IMR-90 (cell line): ENCODE measurements around the gene HNRNPH2. TPM values are rescaled to one million over a fixed set of nuclear protein-coding genes. Genes with fewer than 3 reads are reported as not detected.

Experiments
- ATAC-seq: fragments of 200-7000 bp; cut with Tn5 transposase; 2 replicates; pipeline ENCODE4 v1.9.1; 2020; ENCODE audit warnings: low read depth, mild to moderate bottlenecking, moderate library complexity
- BruUV-seq: library from RNA; stranded (reverse); fragments of 400-500 nt; replicated peaks from 2 replicates; lab custom pipeline; 2021; lab: Mats Ljungman, UMichigan
- CTCF ChIA-PET: fragments of 300-600 bp; formaldehyde crosslinking; extraction: SDS; loops from one replicate; lab custom pipeline; 2021; ENCODE audit warnings: antibody characterized with exemption; lab: Yijun Ruan, JAX
- POLR2A ChIA-PET: fragments of 300-600 bp; sonication (Branson Sonifier 250); formaldehyde crosslinking; loops from one replicate; lab custom pipeline; 2022; ENCODE audit warnings: antibody characterized with exemption; ENCODE audit not compliant: unreplicated experiment; lab: Charles Lee
- DNase-seq: peaks from one replicate; pipeline ENCODE4 v3.0.0; 2013
- H2AFZ ChIP-seq: replicated peaks from 2 replicates; pipeline ENCODE3; 2013; ENCODE audit warnings: low read length, mild to moderate bottlenecking; ENCODE audit not compliant: poor library complexity
- H2AK5ac ChIP-seq: 2 replicates; pipeline ENCODE4 v1.6.1; 2013; ENCODE audit warnings: low read depth, low read length, inconsistent platforms
- H2AK9ac ChIP-seq: replicated peaks from 2 replicates; pipeline ENCODE3; 2013; ENCODE audit warnings: mild to moderate bottlenecking, low read depth, low read length, moderate library complexity; ENCODE audit not compliant: poor library complexity
- H2BK120ac ChIP-seq: 2 replicates; pipeline ENCODE4 v1.6.1; 2013; ENCODE audit warnings: low read depth, low read length, inconsistent platforms
- H2BK15ac ChIP-seq: 3 replicates; pipeline ENCODE4 v1.6.1; 2013; ENCODE audit warnings: low read depth, low read length, inconsistent platforms
- H2BK20ac ChIP-seq: 2 replicates; pipeline ENCODE4 v1.6.1; 2013; ENCODE audit warnings: low read depth, mild to moderate bottlenecking, inconsistent platforms, low read length, moderate library complexity
- H2BK5ac ChIP-seq: 2 replicates; pipeline ENCODE4 v1.6.1; 2013; ENCODE audit warnings: mild to moderate bottlenecking, low read depth, low read length, inconsistent platforms; ENCODE audit not compliant: poor library complexity, severe bottlenecking
- H3K14ac ChIP-seq: replicated peaks from 2 replicates; pipeline ENCODE4 v1.6.1; 2013; ENCODE audit warnings: low read depth, low read length, inconsistent platforms
- H3K18ac ChIP-seq: 2 replicates; pipeline ENCODE4 v1.6.1; 2013; ENCODE audit warnings: low read depth, low read length, control low read depth
- H3K23ac ChIP-seq: 2 replicates; pipeline ENCODE4 v1.6.1; 2013; ENCODE audit warnings: low read depth, low read length, inconsistent platforms
- H3K27ac ChIP-seq: 2 replicates; pipeline ENCODE4 v1.5.1; 2013; ENCODE audit warnings: mild to moderate bottlenecking, control low read depth, low read length; ENCODE audit not compliant: insufficient read depth
- H3K27me3 ChIP-seq: 2 replicates; pipeline ENCODE4 v1.6.1; 2013; ENCODE audit warnings: low read length; ENCODE audit not compliant: control insufficient read depth, insufficient read depth
- H3K36me3 ChIP-seq: 2 replicates; pipeline ENCODE4 v1.6.1; 2013; ENCODE audit warnings: low read length, mixed read lengths; ENCODE audit not compliant: control insufficient read depth, insufficient read depth
- H3K4ac ChIP-seq: 2 replicates; pipeline ENCODE4 v1.6.1; 2013; ENCODE audit warnings: low read depth, low read length, inconsistent platforms
- H3K4me1 ChIP-seq: 2 replicates; pipeline ENCODE4 v1.6.1; 2013; ENCODE audit warnings: low read length, mixed read lengths; ENCODE audit not compliant: control insufficient read depth, insufficient read depth
- H3K4me2 ChIP-seq: 2 replicates; pipeline ENCODE4 v1.6.1; 2013; ENCODE audit warnings: low read depth, mild to moderate bottlenecking, control low read depth, low read length, moderate library complexity
- H3K4me3 ChIP-seq: 2 replicates; pipeline ENCODE4 v1.5.1; 2013; ENCODE audit warnings: low read depth, mild to moderate bottlenecking, control low read depth, low read length, moderate library complexity; ENCODE audit not compliant: insufficient read depth
- H3K56ac ChIP-seq: 2 replicates; pipeline ENCODE4 v1.6.1; 2013; ENCODE audit warnings: low read length, inconsistent platforms; ENCODE audit not compliant: insufficient read depth; ENCODE audit errors: extremely low read depth
- H3K79me1 ChIP-seq, 2 experiments: 2 replicates each; pipeline ENCODE4 v1.6.1; 2013; ENCODE audit warnings: low read length in 2 of 2, inconsistent platforms in 1 of 2, low read depth in 1 of 2
- H3K9ac ChIP-seq: 2 replicates; pipeline ENCODE4 v1.6.1; 2013; ENCODE audit warnings: low read depth, low read length, control low read depth
- H3K9me1 ChIP-seq: 2 replicates; pipeline ENCODE4 v1.6.1; 2013; ENCODE audit warnings: low read length, inconsistent platforms; ENCODE audit not compliant: insufficient read depth
- H3K9me3 ChIP-seq: 2 replicates; pipeline ENCODE4 v1.6.1; 2013; ENCODE audit warnings: low read length; ENCODE audit not compliant: control insufficient read depth, insufficient read depth
- H4K20me1 ChIP-seq: 2 replicates; pipeline ENCODE4 v1.6.1; 2013; ENCODE audit warnings: low read length, inconsistent platforms; ENCODE audit not compliant: insufficient read depth
- H4K5ac ChIP-seq: 2 replicates; pipeline ENCODE4 v1.6.1; 2013; ENCODE audit warnings: mild to moderate bottlenecking, low read depth, low read length, control low read depth
- H4K8ac ChIP-seq, 2 experiments: 2 replicates each; pipeline ENCODE4 v1.6.1; 2013; ENCODE audit warnings: low read depth in 2 of 2, low read length in 2 of 2, control low read depth in 1 of 2, inconsistent platforms in 1 of 2
- H4K91ac ChIP-seq: 2 replicates; pipeline ENCODE4 v1.6.1; 2013; ENCODE audit warnings: low read depth, low read length, inconsistent platforms; ENCODE audit not compliant: insufficient read depth
- BHLHE40 ChIP-seq: fragments of 150-350 bp; IDR thresholded peaks from 2 replicates; pipeline ENCODE4 v1.6.1; 2016; ENCODE audit warnings: mild to moderate bottlenecking, low read depth, low read length
- MAFK ChIP-seq: IDR thresholded peaks from 2 replicates; pipeline ENCODE4 v1.6.1; 2012; ENCODE audit warnings: low read depth, low read length, improper control_type of control experiment
- POLR2A ChIP-seq: IDR thresholded peaks from 2 replicates; pipeline ENCODE4 v1.6.1; 2012; ENCODE audit warnings: mild to moderate bottlenecking, low read depth, low read length
- WGBS, 2 experiments: methylation state at CpG; one replicate each; pipeline versions ENCODE4 v1.1.5 to v1.1.7; 2013; ENCODE audit warnings: missing lambda C conversion rate in 2 of 2; ENCODE audit not compliant: insufficient read length in 1 of 2; ENCODE audit errors: extremely low coverage in 2 of 2; 5-methylcytosine and 5-hydroxymethylcytosine counted together
- dilution Hi-C: fragments of 300-500 bp; cut with HindIII; formaldehyde crosslinking; loops from one replicate; pipeline ENCODE4 v1.14.3; 2018; ENCODE audit warnings: low sequenced_read_pairs; ENCODE audit not compliant: unreplicated experiment
- in situ Hi-C: fragments of 300-500 bp; cut with MboI; formaldehyde crosslinking; loops from 3 replicates; pipeline ENCODE4 v1.14.3; 2019; ENCODE audit warnings: low sequenced_read_pairs, inconsistent platforms, mixed read lengths
- intact Hi-C: fragments of 100-400 bp; cut with micrococcal nuclease; formaldehyde crosslinking; loops from 2 replicates; pipeline ENCODE4 v1.10.0; 2022
- polyA plus RNA-seq, 3 experiments: library from polyadenylated mRNA; depleted of rRNA; stranded (reverse); fragments of >200 nt; gene quantifications; 2 replicates each; pipeline ENCODE4 v1.2.3, GENCODE V29; 2012; ENCODE audit warnings: low replicate concordance in 1 of 3
- total RNA-seq: library from RNA; depleted of rRNA; stranded (reverse); fragments of >200 nt; gene quantifications from 2 replicates; pipeline ENCODE4 v1.2.3, GENCODE V29; 2012

HNRNPH2 gene
- total and polyA plus RNA-seq, 2 of the 4 experiments (the other 2 are of a cell fraction) = 42.8 to 54.3 TPM

GRCh38 chrX:101398694-101399093, 9.3 kb upstream of the HNRNPH2 start:
- Histone ChIP-seq H3K27ac (no peak overlapping the region), H4K5ac (no peak overlapping the region), H3K4me2 (no peak overlapping the region), H3K23ac (no peak overlapping the region), H4K20me1 (0 out of 2 replicates have a peak, but pooled peaks cover 3% of the 10 kb centered on the region), H3K4me1 (no peaks in the 10 kb centered on the region), H3K27me3 (no peaks in the 10 kb centered on the region; the same call in 1 of the 2 replicates), H4K91ac (no peak overlapping the region), H3K14ac (no peak overlapping the region), H3K79me1 (no peaks in the 10 kb centered on the region), H2BK120ac (no peak overlapping the region), H3K9me1 (no peaks in the 10 kb centered on the region), H2BK15ac (no peak overlapping the region), H3K9me3 (no peaks in the 10 kb centered on the region), H3K36me3 (peaks cover 9% of the 10 kb centered on the region), H2BK20ac (no peak overlapping the region), H2BK5ac (no peak overlapping the region), H3K4ac (no peak overlapping the region), H3K18ac (no peak overlapping the region), H3K4me3 (no peak overlapping the region), H2AK5ac (no peak overlapping the region), H3K56ac (no peak overlapping the region), H2AK9ac (no peak overlapping the region), H2AFZ (no peak overlapping the region), H3K9ac (no peak overlapping the region), H4K8ac (no peak overlapping the region)
- ATAC-seq = no peak
- in situ Hi-C loops (no loop called here), dilution Hi-C loops (no loop called here), intact Hi-C loops (no loop called here)
- no peak for DNase-seq
- POLR2A ChIA-PET = no interaction called here
- 71% methylated on average over 1 of the region's 4 CpGs; no CpG with 5 or more reads in 1 of the 2 experiments for WGBS, 2 experiments
- CTCF ChIA-PET = interaction anchor here (1.5 kb wide), 1 partner anchor 17 kb away, joined by 3 read pairs; no protein-coding TSS in a partner anchor
- TF ChIP-seq POLR2A (no peak), MAFK (peak; percentile 71), BHLHE40 (no peak)
- no TSS peak for BruUV-seq
